Activated CD8-positive, alpha-beta memory T cell treated with anti-CD3 and anti-CD28 coated beads, Interleukin-2, amount 50 U/mL, for 1 hour (primary cell): Measurements from ENCODE around the gene RIT2.

Experiments used
- DNase-seq: peaks from one replicate; pipeline ENCODE4 v3.0.0-alpha.2; 2020; ENCODE audit errors: extremely low read depth

Gene RIT2

GRCh38 chr18:42929857-42930256 is 185.6 kb downstream of the RIT2 start:
- no peak for DNase-seq

- no peak for DNase-seq
These were observed 186.3 kb downstream of the RIT2 start for GRCh38 chr18:42929181-42929580.

- no peak for DNase-seq
These were observed 190.4 kb downstream of the RIT2 start for GRCh38 chr18:42925036-42925435.

GRCh38 chr18:42922363-42922762 is 193.1 kb downstream of the RIT2 start:
- no peak for DNase-seq

GRCh38 chr18:42921226-42921737 is 194.2 kb downstream of the RIT2 start:
- DNase-seq, result no peak

GRCh38 chr18:42920621-42921020 is 194.9 kb downstream of the RIT2 start:
- DNase-seq, result no peak

GRCh38 chr18:42915299-42915698 is 200.2 kb downstream of the RIT2 start:
- no peak for DNase-seq

- no peak for DNase-seq
These were observed 201.0 kb downstream of the RIT2 start for GRCh38 chr18:42914476-42914875.

GRCh38 chr18:42909095-42909494 is 206.4 kb downstream of the RIT2 start:
- DNase-seq, result no peak

- no peak for DNase-seq
These were observed 208.7 kb downstream of the RIT2 start for GRCh38 chr18:42906761-42907160.

- DNase-seq, result no peak
These were observed 214.3 kb downstream of the RIT2 start for GRCh38 chr18:42901161-42901560.

- DNase-seq, result no peak
These were observed 221.5 kb downstream of the RIT2 start for GRCh38 chr18:42893977-42894376.

GRCh38 chr18:42892181-42892580 is 223.3 kb downstream of the RIT2 start:
- DNase-seq, result no peak

- no peak for DNase-seq
These were observed 223.8 kb downstream of the RIT2 start for GRCh38 chr18:42891705-42892104.

GRCh38 chr18:42883169-42883568 is 232.3 kb downstream of the RIT2 start:
- no peak for DNase-seq

GRCh38 chr18:42882122-42882521 is 233.4 kb downstream of the RIT2 start:
- no peak for DNase-seq

- no peak for DNase-seq
These were observed 242.6 kb downstream of the RIT2 start for GRCh38 chr18:42872838-42873237.

GRCh38 chr18:42864876-42865275 is 250.6 kb downstream of the RIT2 start:
- no peak for DNase-seq

GRCh38 chr18:42861271-42861670 is 254.2 kb downstream of the RIT2 start:
- no peak for DNase-seq

- DNase-seq, result no peak
These were observed 254.9 kb downstream of the RIT2 start for GRCh38 chr18:42860548-42860947.

- DNase-seq, result no peak
These were observed 255.5 kb downstream of the RIT2 start for GRCh38 chr18:42860011-42860410.

GRCh38 chr18:42854558-42854957 is 260.9 kb downstream of the RIT2 start:
- no peak for DNase-seq

- DNase-seq, result no peak
These were observed 265.1 kb downstream of the RIT2 start for GRCh38 chr18:42850174-42851083.

- DNase-seq, result no peak
These were observed 276.1 kb downstream of the RIT2 start for GRCh38 chr18:42839408-42839807.
